ENCODE data around the gene ALK.

Gene ALK

DNA sequence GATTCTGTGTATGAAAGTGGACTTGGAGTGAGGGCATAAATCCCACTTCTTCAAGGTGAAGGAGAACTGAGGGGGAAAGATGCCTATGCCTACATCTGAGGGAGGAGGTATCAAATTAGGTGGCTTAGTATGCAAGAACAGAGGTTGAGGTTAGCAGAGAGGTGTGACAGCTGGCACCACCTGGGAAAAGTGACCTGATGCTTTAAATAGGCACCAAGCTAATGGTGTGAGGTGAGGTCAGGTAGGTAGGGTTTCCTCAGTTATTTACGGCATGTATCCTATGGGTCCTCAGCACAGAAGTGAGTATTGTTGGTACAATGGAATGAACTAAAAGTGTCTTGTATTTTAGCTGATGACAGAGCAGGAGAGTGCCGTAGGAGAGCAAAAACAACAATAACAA lies 439.0 kb downstream of the ALK start:
- no peak for DNase-seq

DNA sequence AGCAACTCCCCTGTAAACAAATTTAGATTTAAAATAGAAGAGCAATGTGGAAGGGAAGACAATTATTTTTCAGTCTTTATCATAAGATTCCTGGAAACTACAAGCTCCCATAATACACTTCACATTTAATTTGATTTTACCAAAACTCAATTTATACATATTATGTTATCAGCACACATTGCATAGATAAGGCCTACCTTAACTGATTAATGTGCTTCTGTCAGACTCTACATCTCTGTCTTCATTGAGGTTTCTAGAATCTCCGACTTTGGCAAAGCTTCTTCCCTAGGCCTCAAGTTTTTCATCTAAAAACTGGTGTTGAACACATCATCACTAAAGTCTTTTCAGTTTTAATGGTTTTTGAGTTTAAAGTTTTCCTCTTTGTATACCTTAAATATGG lies 440.1 kb downstream of the ALK start:
- DNase-seq = no peak

- no peak for DNase-seq
These were observed 441.0 kb downstream of the ALK start for GRCh38 chr2:29480426-29480825.

- no peak for DNase-seq
These were observed 442.0 kb downstream of the ALK start for GRCh38 chr2:29479401-29479800.

DNA sequence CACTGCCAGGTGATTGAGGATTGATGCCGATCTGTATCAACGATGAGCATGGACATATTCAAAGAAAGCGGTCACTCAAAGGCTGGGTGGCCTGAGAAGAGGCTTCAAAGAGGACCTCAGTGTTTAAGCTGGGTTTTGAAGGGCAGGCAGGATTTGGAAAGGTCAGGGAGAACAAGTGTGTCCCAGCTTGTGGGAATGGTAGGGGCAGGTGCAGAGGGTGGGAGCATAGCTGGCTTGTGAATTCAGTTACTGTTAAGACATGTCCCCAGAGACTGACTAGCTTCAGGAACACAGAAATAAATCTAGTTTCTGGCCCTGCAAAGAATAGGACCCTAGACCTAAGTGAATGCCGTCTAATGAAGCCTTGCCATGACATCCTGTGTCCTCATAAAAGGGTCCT lies 442.7 kb downstream of the ALK start:
- no peak for DNase-seq

GRCh38 chr2:29477186-29477585 lies 444.2 kb downstream of the ALK start:
- no peak for DNase-seq

DNA sequence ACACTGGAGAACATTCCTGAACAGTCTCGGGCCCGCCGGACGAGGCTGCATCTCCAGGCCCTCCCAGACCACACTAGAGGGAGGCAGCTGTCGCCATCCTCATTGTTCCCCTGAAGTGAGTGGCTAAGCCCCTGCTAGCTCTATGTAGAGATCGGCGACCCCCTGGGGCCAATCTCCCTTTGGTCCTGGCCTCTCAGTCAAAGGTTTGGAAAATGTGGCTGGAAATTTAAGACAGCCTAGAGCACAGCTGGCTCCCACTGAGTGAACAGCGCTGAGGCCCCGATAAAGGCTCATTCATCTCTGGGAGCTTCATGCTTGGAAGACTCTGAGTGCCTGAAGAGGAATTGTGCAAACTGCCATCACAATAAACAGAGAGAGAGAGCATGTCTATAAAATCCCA lies 445.9 kb downstream of the ALK start:
- DNase-seq = no peak

DNA sequence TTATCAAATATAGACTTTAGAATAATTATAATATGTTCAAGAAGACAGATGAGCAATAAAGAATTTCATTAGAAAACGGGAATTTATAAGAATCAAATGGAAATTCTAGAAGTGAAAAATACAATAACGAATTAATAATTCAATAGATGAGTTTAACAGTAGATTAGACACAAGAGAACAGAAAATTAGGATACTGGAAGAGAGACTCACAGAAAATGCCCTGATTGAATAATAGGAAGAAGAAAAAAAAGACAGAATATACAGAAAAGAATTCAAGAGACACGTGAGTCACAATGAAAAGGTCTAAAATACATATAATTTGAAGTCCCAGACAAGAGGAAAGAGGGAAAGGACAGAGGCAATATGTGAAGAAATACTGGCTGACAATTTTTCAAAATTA lies 451.4 kb downstream of the ALK start:
- no peak for DNase-seq

GRCh38 chr2:29469516-29469915 lies 451.9 kb downstream of the ALK start:
- no peak for DNase-seq

GRCh38 chr2:29463181-29463900 lies 458.0 kb downstream of the ALK start:
- DNase-seq = no peak

- no peak for DNase-seq
These were observed 459.1 kb downstream of the ALK start for GRCh38 chr2:29462293-29462692.

DNA sequence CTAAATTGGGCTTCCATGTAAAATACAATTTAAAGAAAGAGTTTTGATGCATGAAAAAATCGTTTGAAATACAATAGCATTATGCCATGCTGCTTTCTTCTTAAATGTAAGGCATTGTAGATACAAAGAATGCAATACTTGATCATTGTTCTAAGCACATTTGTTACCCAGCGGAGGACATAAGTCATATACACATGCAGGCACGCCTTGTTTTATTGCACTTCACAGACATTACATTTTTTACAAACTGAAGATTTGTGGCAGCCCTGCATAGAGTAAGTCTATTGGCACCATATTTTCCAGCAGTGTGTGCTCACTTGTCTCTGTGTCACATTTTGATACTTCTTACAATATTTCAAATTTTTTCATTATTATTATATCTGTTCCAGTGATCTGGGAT lies 461.2 kb downstream of the ALK start:
- DNase-seq = no peak

DNA sequence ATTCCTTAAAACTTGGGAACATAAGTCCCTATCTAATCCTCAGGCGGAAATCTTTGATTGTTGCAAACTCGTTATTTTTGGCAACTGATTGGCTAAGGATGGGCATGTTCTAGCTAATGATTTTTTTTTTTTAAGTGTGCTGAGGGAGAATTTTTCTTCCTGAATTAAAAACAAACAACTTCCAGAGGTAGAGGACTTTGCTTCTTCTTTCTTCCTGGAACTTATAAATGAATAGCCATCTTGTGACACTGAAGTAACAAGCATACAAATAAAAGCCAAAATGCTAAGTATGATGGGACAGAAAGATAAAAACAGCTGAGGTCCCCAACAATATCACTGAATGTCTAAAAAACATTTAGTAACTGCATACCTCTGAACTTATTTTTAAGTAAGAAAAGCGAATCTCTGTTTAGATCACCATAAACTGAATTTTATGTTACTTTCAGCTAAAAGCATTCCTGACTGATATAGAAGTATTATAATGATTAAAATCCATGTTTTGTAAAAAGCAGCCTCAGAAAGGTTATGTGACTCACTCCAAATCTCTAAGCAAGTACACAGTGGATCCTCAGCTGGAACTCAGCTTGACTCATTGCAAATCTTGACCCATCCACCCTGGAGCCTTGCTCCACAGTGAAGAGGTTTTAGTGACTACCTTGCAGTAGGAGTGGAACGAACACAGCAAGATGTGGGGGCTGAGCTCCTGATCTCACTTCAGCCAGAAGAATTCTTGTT lies 461.8 kb downstream of the ALK start:
- no peak for DNase-seq

DNA sequence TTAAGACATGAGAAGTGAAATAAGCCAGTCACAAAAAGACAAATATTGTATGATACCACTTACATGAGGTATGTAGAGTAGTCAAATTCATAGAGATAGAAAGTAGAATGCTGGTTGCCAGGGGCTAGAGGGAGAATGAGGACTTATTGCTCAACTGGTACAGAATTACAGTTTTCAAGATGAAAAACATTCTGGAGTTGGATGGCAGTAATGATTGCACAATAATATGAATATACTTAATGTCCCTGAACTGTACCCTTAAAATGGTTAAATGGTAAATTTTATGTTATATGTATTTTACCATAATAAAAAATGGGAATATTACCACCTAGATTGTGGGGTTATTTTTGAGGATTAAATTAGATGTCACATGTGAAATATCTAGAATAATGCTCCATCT lies 465.0 kb downstream of the ALK start:
- DNase-seq = no peak

GRCh38 chr2:29455200-29455860 lies 466.1 kb downstream of the ALK start:
- no peak for DNase-seq

DNA sequence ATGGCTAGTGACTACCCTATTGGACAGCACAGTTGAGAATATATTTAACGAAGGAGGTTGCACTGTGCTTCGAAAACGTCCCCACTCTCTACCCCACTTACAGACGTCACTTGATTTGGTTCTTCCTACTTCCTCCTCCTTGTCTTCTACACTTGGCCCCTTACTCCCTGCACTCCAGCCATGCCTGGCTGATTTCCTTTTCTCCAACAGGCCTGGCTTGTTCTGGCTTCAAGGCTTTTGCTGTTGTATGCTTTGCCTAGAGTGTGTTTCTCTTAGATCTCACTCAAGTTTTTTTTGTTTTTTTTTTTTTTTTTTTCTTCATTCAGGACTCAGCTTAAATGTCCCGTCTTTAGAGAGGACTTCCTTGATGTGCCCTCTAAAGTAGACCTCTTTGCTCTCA lies 469.4 kb downstream of the ALK start:
- no peak for DNase-seq

DNA sequence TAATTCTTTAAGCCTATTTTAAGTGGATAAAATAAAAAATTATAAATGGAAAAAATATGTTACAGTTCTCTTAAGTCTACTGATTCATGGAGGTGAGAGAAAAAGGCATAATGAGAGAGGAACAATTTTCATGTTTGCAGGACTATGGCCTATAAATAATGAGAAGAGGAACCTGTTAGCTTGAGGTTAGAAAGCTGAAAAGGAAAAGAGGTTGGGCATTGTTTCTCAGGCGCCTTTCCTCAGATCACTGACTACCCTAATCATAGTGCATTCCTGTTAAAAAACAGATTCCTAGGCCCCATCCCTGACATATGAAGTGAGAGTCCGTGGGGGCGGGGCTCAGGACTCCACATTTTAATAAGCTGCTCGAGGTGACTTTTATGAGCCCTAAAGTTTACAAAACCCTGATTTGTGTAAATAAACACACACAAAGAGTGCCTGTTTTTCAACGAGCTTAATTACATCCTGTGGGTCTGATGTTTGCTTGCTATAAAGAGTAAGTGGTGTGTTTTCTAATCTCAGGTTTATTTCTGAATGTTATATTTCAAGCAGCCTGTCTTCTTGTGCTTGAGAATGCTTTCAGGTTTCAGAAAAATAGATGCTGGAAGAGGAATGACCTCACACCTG lies 470.7 kb downstream of the ALK start:
- no peak for DNase-seq

DNA sequence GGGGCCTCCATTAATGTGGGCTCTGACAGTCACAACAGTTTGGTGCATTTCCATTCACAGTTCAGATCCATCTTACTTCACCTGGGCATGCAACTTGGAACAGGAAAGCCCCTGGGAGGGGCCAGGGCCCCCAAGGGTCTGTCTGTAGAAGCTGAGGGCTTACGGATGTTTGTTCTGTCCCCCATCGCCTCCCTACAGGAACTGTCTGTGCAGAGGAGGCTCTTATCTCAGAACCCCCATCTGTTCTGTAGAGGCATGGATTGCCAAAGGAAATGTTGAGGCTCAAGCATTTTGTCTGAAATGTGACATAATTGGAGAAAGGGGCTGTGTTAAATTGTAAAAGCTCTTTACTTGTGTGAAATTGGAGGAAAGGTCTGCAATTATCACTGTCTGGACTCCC lies 471.9 kb downstream of the ALK start:
- DNase-seq = no peak

GRCh38 chr2:29448096-29448688 lies 473.2 kb downstream of the ALK start:
- no peak for DNase-seq

DNA sequence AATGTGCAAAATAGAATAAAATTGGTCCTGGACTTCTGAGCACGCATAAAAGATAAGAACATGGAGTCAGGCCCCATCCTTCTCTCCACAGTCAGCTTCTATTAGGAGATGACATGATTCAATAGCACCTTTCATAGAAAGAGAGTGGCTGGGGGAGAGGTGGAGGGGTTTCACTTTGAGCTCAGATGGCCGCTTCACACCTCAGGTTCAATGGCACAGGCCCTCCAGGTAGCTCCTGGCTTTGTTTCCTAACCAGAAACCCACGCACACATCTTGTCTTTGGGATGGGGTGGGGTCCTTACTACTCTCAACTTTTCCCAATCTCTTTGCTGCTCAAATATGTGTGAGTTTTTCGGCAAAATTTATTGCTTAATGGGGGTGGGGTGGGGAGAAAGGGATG lies 473.9 kb downstream of the ALK start:
- no peak for DNase-seq

DNA sequence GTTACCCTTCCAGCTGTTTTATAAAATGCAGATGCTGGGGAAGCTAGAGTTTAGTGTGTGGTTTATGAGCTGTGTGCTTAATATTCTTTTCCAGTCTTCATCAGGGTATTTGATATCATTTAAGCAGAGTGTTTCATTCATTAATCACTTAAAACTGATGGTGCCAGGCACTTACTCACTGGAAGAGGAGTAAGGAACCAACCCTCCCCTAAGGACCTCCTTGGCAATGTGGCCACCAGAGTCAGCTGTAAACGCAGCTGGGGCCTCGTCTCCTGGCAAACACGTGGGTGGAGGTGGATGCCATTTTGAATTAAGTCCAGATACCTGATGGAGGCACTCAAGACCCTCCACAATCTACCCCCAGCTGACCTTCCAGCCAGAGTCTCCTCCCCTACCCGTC lies 474.5 kb downstream of the ALK start:
- no peak for DNase-seq

DNA sequence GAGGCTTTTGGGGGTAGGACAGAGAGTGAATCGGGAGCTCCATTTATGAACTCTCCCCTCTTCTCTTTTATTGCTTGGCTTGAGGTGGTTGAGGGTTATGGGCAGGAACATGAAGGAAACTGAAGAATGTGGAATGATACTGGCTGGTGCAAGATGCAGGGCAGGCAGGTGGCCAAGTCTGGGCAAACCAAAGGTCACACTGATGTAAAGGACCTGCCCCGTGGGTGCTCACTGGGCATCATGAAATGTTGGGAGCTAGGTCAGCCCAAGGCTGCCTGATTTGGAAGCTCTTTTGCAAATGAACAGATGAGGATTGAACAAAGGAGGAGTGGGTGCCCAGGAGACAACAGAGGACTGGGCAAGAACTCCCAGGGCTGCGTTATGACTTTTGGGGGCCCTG lies 477.2 kb downstream of the ALK start:
- no peak for DNase-seq

DNA sequence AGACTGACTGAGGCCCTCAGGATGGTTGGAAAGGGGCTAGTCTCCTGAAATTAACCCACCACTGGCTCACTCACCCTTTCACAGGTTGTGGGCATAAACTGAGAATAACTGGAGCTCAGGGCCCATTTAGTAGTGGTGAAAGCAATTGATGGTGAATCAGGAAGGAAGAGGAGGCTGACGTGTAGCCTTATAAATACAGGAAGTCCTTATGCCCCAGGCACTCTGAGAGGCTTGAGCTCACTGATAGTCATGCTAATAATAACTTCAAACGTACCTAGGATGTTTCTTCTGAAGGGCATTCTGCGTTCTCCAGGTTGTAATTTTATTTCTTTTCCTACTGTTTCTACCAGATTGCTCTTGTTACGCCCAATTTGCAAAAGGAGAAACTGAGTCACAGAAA lies 477.8 kb downstream of the ALK start:
- DNase-seq = no peak
